Neutrophil (primary cell): Measurements from ENCODE around the gene LIMS1.

Source experiments
- H3K27ac ChIP-seq: fragments of 200-600 bp; sonication (generic); 2 replicates; pipeline ENCODE4 v1.5.1; 2016; ENCODE audit warnings: mild to moderate bottlenecking, moderate library complexity
- H3K27me3 ChIP-seq: fragments of 200-600 bp; sonication (generic); 2 replicates; pipeline ENCODE4 v1.6.0; 2016; ENCODE audit warnings: mild to moderate bottlenecking
- H3K36me3 ChIP-seq: fragments of 200-600 bp; sonication (generic); 2 replicates; pipeline ENCODE4 v1.5.1; 2017
- H3K4me1 ChIP-seq, 2 experiments: fragments of 200-600 bp in 1 of 2; sonication (generic) in 1 of 2; 1 replicate in 1 of 2; 2 replicates in 1 of 2; pipeline versions ENCODE4 v1.5.1 to v1.6.1; 2013 to 2016; ENCODE audit warnings: low read depth in 1 of 2, low read length in 1 of 2, mild to moderate bottlenecking in 1 of 2, moderate library complexity in 1 of 2; ENCODE audit not compliant: control insufficient read depth in 1 of 2, insufficient read depth in 1 of 2
- H3K4me3 ChIP-seq, 2 experiments: fragments of 200-600 bp in 1 of 2; sonication (generic) in 1 of 2; 1 replicate in 1 of 2; 2 replicates in 1 of 2; pipeline ENCODE4 v1.5.1; 2013 to 2016; ENCODE audit warnings: low read depth in 1 of 2, low read length in 1 of 2, mild to moderate bottlenecking in 1 of 2, moderate library complexity in 1 of 2
- H3K9me3 ChIP-seq: fragments of 200-600 bp; sonication (generic); 2 replicates; pipeline ENCODE4 v1.5.1; 2016
- TF ChIP-seq, protein P1 (sequence below): fragments of 200-600 bp; sonication (generic); IDR thresholded peaks from 2 replicates; pipeline ENCODE4 v1.5.1; 2016; ENCODE audit warnings: antibody characterized with exemption

LIMS1 gene

DNA sequence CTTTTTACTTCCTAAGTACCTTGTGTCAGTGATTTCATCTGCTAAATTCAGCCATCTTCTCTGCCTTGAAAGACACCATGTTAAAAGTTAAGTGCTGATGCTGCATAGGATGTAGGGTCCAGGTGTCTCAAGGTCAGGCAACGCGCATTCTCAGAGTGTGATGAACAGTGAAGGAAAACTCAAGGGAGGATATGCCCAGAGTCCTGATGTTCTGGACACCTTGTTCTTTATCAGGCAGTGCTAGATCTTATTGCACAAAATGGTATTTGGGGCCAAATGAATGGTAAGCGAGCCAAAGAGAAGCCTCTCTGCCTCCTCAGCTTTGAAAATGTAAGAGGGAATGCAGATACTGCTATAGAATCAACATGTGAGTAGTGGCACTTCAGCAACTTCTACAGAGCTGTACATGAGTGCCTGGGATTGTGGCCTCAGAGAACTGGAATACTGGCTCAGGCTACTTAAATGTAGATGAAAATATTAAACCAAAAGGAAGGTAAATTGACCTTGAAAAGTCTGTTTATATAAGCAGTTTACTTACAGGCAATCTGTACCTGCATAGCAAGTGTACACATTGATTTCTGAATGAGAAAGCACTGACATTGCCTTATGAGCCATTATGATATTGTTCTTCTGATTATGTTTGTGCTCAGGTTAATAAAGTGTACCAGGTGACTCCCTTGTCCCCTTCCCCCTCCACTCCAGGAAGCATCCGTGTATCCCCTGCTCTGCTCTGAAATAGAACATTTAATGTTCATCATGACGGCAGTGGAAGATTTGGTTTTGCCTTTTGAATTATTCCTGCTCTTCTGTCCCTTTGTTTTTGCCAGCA is 98.3 kb downstream of the LIMS1 start:
- H3K4me1 ChIP-seq = peaks cover 48 to 54% of the 10 kb centered on the region in 2 experiments
- TF ChIP-seq, protein P1, sequence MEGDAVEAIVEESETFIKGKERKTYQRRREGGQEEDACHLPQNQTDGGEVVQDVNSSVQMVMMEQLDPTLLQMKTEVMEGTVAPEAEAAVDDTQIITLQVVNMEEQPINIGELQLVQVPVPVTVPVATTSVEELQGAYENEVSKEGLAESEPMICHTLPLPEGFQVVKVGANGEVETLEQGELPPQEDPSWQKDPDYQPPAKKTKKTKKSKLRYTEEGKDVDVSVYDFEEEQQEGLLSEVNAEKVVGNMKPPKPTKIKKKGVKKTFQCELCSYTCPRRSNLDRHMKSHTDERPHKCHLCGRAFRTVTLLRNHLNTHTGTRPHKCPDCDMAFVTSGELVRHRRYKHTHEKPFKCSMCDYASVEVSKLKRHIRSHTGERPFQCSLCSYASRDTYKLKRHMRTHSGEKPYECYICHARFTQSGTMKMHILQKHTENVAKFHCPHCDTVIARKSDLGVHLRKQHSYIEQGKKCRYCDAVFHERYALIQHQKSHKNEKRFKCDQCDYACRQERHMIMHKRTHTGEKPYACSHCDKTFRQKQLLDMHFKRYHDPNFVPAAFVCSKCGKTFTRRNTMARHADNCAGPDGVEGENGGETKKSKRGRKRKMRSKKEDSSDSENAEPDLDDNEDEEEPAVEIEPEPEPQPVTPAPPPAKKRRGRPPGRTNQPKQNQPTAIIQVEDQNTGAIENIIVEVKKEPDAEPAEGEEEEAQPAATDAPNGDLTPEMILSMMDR = no peak
- no peaks in the 10 kb centered on the region for H3K36me3 ChIP-seq
- peak overlapping the region; percentile 84 for H3K27ac ChIP-seq
- H3K4me3 ChIP-seq = no peak overlapping the region
- no peaks in the 10 kb centered on the region for H3K9me3 ChIP-seq
- H3K27me3 ChIP-seq = no peaks in the 10 kb centered on the region

DNA sequence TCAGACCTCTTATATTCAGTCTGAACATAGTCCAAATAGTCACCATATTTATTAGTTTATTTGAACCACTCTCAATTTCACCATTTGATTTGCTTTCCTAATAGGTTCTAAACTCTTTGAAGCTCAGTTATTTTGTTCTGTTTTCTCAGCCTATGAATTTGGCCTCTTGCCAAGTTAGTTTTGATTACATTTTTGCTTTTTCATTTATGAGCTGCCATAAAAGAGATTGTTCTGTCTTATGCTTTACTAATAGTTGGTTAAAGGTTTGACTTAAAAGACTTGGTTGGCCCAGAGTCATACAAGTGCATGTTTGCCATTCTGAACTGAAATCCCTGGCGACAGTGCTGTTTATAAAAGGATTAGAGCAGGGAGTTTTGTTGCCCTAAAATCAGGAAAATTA is 99.1 kb downstream of the LIMS1 start:
- Histone ChIP-seq H3K4me3 (no peak overlapping the region), H3K27me3 (no peaks in the 10 kb centered on the region), H3K9me3 (no peaks in the 10 kb centered on the region), H3K36me3 (no peaks in the 10 kb centered on the region), H3K27ac (peak overlapping the region; percentile 84), H3K4me1 (peaks cover 52 to 61% of the 10 kb centered on the region in 2 experiments)
- TF ChIP-seq, protein P1 = no peak

DNA sequence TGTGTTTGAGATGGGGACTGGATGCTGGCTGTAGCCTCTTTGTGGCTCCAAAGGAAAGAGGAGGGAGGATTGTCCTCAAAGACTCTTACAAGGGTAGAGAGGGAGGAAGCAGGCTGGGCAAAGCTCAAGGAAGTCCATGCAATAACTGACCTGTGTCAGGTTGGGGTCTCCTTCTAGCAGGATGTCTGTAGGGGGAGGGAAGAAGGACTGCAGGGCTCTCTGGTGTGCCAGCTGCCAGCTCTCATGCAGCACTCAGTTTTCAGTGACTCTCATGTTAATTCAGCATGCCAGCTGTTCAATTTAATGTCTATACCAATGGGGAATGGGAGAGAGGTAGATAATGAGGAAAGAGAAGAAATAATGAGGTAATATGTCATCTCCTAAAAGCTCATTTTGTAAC is 99.7 kb downstream of the LIMS1 start:
- Histone ChIP-seq H3K4me3 (no peak overlapping the region), H3K27ac (peak overlapping the region; percentile 84), H3K36me3 (no peaks in the 10 kb centered on the region), H3K9me3 (no peaks in the 10 kb centered on the region), H3K4me1 (peaks cover 52 to 61% of the 10 kb centered on the region in 2 experiments), H3K27me3 (no peaks in the 10 kb centered on the region)
- TF ChIP-seq, protein P1 = no peak

DNA sequence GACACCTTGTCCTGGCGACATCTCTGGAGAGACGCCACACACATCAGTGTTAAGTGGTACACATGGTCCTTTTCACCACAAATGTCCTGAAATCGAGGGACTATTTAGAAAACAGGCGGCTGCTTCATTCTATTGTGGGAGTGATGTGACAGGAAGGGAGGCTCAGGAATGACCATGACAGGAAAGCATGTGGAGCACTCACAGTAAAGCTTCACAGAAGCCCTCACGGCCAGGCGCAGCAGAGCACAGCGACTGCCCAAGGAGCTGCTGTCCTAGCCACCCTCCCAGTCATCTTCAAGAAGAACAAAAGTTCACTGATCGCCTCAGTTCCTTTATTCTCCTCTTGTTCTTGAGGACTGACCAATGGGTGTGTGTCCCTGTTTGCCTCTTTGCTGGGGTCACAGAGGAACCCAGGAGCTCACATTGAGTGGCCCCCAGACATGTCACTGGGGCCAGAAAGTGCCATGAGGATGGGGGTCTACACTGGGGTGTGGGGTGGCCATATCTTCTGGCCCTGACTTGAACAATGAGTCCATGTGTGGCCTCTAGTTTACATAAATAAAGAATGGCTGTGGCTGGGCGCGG is 100.4 kb downstream of the LIMS1 start:
- Histone ChIP-seq H3K4me1 (peaks cover 53 to 63% of the 10 kb centered on the region in 2 experiments), H3K27ac (peak overlapping the region; percentile 84)
- TF ChIP-seq, protein P1 = no peak

DNA sequence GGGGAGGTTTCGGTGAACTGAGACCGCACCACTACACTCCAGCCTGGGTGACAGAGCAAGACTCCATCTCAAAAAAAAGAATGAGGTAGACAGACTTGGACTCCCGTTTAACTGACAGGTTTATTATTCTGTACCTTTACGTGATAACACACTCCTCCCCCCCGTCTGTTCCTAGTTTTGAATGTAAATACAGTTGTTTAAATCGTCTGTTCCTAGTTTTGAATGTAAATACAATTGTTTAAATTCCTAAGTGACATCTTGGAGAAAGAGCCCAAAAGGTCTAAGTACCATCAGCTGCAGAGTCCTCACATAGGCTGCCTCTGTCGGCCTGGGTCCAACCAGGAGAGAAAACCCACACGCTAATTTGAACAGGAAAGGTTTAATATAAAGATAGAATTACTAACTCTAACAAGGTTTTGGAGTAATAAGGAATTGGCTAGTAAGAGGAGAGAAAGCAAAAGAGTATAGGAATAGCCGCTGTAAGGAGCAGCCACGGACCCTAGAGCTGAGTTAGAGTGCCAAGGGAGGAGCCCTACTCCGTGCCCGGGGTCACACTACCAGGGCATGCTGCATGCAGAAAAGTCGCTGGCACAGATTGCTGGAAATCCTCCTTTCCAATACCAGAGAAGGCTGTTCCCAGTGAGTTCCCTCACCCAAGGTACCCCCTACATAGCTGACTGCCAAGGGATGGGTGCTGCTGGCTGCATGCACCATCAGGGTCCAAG is 101.5 kb downstream of the LIMS1 start:
- Histone ChIP-seq H3K9me3 (no peaks in the 10 kb centered on the region), H3K27ac (peak overlapping the region; percentile 84), H3K27me3 (no peaks in the 10 kb centered on the region), H3K4me3 (no peak overlapping the region), H3K4me1 (peaks cover 64 to 74% of the 10 kb centered on the region in 2 experiments), H3K36me3 (no peaks in the 10 kb centered on the region)
- TF ChIP-seq, protein P1 = no peak

More for the DNA sequence above, 100.4 kb downstream of the LIMS1 start:
- no peaks in the 10 kb centered on the region for H3K27me3 ChIP-seq
- no peaks in the 10 kb centered on the region for H3K36me3 ChIP-seq
- no peak overlapping the region for H3K4me3 ChIP-seq
- no peaks in the 10 kb centered on the region for H3K9me3 ChIP-seq
